ENCODE data around the gene POU3F3.

POU3F3 gene

DNA sequence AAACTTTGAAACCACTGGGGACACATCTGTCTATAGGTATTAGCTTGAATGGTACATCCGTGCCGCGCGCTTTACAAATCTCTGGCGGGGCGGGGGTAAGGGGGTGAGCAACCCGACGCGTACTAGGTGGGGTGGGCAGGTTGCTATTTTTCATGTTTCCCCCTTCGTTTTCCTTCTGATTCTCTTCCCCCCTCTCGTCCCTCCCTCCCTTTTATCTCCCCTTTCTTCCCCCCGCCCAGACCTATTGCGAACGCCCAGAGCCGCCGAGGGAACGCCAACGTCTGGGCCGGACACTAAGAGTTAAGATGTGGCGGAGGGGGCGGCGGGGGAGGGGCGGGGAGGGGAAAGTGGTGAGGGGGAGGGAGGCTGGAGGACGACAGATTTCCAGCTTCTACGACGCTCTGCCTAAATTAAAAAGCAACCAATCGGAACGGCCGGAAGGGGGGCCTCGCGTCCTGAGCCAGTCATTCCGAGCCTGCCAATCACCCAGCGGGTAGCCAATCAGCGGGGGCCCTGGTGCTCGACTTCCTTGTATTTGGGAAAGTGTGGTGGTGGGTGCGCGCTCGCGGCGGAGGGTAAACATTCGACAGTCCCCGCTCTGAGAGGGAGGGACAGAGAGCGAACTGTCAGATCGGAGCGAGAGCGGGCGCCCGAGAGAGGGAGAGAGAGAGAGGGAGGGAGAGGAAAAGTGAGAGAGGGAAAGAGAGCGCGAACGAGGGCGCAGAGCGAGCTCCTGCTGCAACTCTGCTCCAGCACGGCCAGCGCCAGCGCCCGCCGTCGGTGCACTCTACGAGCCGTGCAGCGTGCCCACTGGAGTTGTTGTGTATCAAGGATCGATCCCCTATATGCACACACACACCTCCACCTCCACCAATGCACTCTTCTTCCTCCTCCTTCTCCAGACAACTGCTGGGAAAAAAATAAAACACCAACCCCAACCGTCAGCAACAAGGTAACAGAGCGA is at the start of gene POU3F3:
POU3F3 (plus strand) TSS at position 582 of the 964 bp plus-strand sequence. CDS start 1,396 bp downstream, outside the sequence.
- no peaks in the 10 kb centered on the region for H3K9me3 ChIP-seq (ENCODE audit: control insufficient read depth, low read length)
- H3K9ac ChIP-seq (ENCODE audit: low read length): no peak within 1 kb of the TSS
- H3K4me3 ChIP-seq (ENCODE audit: low read length): no peak within 1 kb of the TSS
- H3K27me3 ChIP-seq (ENCODE audit: control insufficient read depth, insufficient read depth, low read length): peaks cover 77% of the 10 kb centered on the region
- no peaks in the 10 kb centered on the region for H3K36me3 ChIP-seq (ENCODE audit: control insufficient read depth, insufficient read depth, low read length)
- peaks cover 21% of the 10 kb centered on the region for H3K4me1 ChIP-seq (ENCODE audit: control insufficient read depth, insufficient read depth, low read length)

DNA sequence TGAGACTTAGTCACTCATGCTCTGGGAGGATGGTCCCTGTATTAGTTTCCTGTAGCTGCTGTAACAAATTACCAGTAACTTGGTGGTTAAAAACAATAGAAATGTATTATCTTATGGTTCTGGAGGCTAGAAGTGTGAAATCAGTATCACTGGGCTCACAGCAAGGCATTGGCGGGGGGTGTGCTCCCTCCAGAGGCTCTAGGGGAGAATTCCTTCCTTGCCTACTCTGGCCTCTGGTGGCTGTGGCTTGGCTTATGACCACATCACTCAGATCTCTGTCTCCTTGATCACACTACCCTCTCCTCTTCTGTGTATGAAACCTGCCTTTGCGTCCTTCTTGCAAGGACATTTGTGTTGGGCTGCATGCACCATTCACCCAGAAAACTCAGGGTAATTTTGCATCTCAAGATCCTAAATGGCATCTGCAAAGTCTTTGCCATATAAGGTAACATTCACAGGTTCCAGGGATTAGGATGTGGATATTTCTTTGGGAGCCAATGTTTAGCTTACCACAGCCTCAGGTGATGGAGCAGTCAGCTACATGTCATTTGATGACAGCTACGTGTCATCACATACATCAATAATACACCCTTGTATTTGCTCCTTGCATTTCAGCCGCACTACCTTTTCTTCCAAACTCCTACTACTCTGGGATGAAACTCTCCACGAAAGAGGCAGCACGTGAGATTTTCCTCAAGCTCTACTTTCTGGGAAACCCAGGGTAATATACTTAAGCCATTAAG is 49.6 kb upstream of the POU3F3 start:
- Histone ChIP-seq H3K4me3 (ENCODE audit: low read length) (no peak overlapping the region), H3K4me1 (ENCODE audit: control insufficient read depth, insufficient read depth, low read length) (no peaks in the 10 kb centered on the region), H3K9me3 (ENCODE audit: control insufficient read depth, low read length) (no peaks in the 10 kb centered on the region), H3K27me3 (ENCODE audit: control insufficient read depth, insufficient read depth, low read length) (no peaks in the 10 kb centered on the region), H3K36me3 (ENCODE audit: control insufficient read depth, insufficient read depth, low read length) (no peaks in the 10 kb centered on the region), H3K9ac (ENCODE audit: low read length) (no peak overlapping the region)

DNA sequence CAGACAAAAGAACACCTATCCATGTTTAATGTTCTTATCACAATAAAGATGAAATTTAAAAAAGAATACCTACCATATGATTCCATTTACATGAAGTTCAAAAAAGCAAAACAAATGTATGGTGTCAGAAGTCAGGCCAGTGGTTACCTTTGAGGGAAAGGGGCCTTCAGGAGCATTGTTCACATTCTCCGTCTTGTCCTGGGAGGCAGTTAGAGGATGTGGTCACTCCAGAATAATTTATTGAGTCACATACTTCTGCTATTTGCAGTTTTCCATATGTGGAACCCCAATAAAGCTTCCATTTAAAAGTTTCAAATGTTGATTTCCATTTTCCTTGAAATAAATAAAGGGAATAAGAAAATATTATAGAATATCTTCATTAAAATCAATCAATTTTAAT is 41.6 kb upstream of the POU3F3 start:
- no peaks in the 10 kb centered on the region for H3K36me3 ChIP-seq (ENCODE audit: control insufficient read depth, insufficient read depth, low read length)
- H3K9ac ChIP-seq (ENCODE audit: low read length): no peak overlapping the region
- H3K4me1 ChIP-seq (ENCODE audit: control insufficient read depth, insufficient read depth, low read length): no peaks in the 10 kb centered on the region
- H3K9me3 ChIP-seq (ENCODE audit: control insufficient read depth, low read length): no peaks in the 10 kb centered on the region
- H3K27me3 ChIP-seq (ENCODE audit: control insufficient read depth, insufficient read depth, low read length): no peaks in the 10 kb centered on the region
- no peak overlapping the region for H3K4me3 ChIP-seq (ENCODE audit: low read length)

DNA sequence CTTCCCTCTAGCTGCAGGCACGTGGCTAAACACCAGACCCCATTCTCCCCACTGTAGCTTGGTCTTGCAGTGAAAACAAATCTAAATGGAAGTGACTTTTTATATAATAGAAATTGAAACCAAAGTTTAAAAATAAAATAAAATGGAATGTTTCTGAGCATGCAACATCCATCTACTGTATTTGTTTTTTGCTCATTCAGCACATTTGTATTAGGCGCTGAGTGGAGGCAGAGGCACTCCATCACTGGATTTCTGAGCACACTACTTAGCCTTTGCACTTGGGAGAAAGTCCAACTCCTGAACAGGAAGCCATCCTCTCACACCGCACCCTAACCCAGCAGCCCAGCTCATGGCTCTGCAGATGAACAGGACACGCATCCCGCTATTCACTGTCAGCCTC is 37.8 kb upstream of the POU3F3 start:
- no peaks in the 10 kb centered on the region for H3K27me3 ChIP-seq (ENCODE audit: control insufficient read depth, insufficient read depth, low read length)
- H3K9ac ChIP-seq (ENCODE audit: low read length): no peak overlapping the region
- H3K4me3 ChIP-seq (ENCODE audit: low read length): no peak overlapping the region
- no peaks in the 10 kb centered on the region for H3K9me3 ChIP-seq (ENCODE audit: control insufficient read depth, low read length)
- no peaks in the 10 kb centered on the region for H3K36me3 ChIP-seq (ENCODE audit: control insufficient read depth, insufficient read depth, low read length)
- H3K4me1 ChIP-seq (ENCODE audit: control insufficient read depth, insufficient read depth, low read length): no peaks in the 10 kb centered on the region

DNA sequence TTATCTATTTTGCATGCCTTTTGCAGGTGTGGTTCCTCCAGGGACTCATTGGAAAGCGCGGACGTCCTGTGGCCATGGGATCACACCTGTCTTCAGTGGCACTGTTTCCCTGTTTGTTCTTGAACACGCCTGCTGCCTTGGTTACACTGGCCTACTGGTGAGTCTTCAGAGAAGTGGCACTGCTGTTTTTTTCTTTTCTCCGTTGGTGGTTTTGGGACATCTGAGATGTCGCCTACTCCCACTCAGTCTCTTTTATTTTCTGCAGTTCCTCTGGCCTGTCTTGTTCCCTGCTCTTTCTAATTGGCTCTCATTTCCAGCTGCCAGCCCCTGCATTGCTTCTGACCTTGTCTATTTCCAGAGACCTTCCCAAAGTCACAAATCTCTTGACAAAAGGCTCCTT is 35.7 kb upstream of the POU3F3 start:
- Histone ChIP-seq H3K4me1 (ENCODE audit: control insufficient read depth, insufficient read depth, low read length) (no peaks in the 10 kb centered on the region), H3K4me3 (ENCODE audit: low read length) (no peak overlapping the region), H3K9ac (ENCODE audit: low read length) (no peak overlapping the region), H3K27me3 (ENCODE audit: control insufficient read depth, insufficient read depth, low read length) (no peaks in the 10 kb centered on the region), H3K9me3 (ENCODE audit: control insufficient read depth, low read length) (no peaks in the 10 kb centered on the region), H3K36me3 (ENCODE audit: control insufficient read depth, insufficient read depth, low read length) (no peaks in the 10 kb centered on the region)

DNA sequence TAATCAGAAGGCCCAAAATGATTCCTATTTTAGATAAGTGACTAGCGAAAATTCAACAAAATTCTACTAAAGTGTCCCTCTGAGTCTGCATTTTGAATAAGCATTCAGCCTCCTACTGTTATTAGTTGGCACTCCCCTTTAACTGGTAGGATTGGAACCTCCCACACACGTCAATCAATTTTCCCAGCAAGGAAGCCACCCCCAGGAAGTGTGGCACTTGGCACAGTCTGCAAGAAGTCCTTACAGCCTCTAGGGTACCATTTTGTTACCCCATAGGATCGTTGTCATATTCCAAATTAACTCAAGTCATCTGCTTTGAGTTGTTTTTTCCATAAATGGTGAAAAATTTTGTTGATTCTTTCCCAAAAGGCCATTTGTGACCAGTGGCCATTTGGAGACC is 33.8 kb upstream of the POU3F3 start:
- no peaks in the 10 kb centered on the region for H3K27me3 ChIP-seq (ENCODE audit: control insufficient read depth, insufficient read depth, low read length)
- no peaks in the 10 kb centered on the region for H3K9me3 ChIP-seq (ENCODE audit: control insufficient read depth, low read length)
- H3K4me1 ChIP-seq (ENCODE audit: control insufficient read depth, insufficient read depth, low read length): no peaks in the 10 kb centered on the region
- H3K36me3 ChIP-seq (ENCODE audit: control insufficient read depth, insufficient read depth, low read length): no peaks in the 10 kb centered on the region
- no peak overlapping the region for H3K9ac ChIP-seq (ENCODE audit: low read length)
- no peak overlapping the region for H3K4me3 ChIP-seq (ENCODE audit: low read length)

DNA sequence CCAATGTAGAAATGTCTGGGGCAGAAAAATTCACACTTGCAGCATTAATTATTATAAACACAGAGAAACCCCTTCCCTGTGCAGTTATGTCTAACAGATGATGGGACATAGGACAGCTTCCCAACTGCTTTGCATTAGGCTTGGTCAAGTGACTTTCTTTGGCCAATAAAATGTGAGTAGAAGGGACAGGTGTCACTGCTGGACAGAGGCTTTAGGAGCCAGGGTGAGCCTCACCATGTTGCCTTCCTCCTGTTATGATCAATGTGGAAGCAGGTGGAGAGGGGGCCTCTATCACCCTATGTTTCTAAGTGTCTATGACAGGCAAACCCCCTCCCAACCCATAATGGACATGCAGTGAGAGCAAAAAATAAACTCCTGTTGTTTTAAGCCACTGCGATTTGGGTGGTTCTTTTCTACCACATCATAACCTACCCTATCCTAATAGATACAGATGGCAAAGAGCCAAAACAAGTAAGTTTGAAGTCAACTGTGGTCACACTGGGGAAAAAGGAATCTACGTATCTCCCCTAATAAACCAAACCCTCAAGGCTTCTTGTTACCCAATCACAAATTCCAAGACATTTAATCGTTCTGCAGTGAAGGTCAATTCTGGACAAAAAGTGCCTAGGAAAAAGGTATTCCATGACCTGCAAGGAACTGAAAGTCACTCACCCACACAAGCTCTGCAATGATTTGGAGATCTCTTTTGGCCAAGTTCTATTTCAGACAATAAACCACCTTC is 28.6 kb upstream of the POU3F3 start:
- no peaks in the 10 kb centered on the region for H3K27me3 ChIP-seq (ENCODE audit: control insufficient read depth, insufficient read depth, low read length)
- H3K9ac ChIP-seq (ENCODE audit: low read length): no peak overlapping the region
- H3K4me1 ChIP-seq (ENCODE audit: control insufficient read depth, insufficient read depth, low read length): no peaks in the 10 kb centered on the region
- H3K4me3 ChIP-seq (ENCODE audit: low read length): no peak overlapping the region
- no peaks in the 10 kb centered on the region for H3K36me3 ChIP-seq (ENCODE audit: control insufficient read depth, insufficient read depth, low read length)
- H3K9me3 ChIP-seq (ENCODE audit: control insufficient read depth, low read length): no peaks in the 10 kb centered on the region

DNA sequence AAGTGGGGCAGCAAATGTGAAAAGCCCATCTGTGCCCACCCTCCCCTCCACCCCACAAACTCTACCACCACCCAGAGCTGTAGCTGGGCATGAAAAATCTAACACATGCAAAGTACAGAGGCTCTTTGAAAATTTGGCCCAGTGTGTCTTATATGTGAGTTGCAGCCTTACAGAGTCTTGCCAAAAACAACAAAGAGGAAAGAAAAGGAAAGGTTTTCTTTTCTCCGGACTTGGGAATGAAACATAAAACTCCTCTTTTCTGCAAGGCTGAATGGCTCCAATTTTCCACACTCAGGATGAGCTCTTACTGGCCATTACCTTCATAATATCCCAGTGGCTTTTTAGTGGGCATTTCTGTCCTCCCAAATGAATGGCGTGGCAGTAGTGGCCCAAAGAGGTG is 27.9 kb upstream of the POU3F3 start:
- H3K4me1 ChIP-seq (ENCODE audit: control insufficient read depth, insufficient read depth, low read length): no peaks in the 10 kb centered on the region
- H3K4me3 ChIP-seq (ENCODE audit: low read length): no peak overlapping the region
- no peaks in the 10 kb centered on the region for H3K27me3 ChIP-seq (ENCODE audit: control insufficient read depth, insufficient read depth, low read length)
- H3K9me3 ChIP-seq (ENCODE audit: control insufficient read depth, low read length): no peaks in the 10 kb centered on the region
- no peak overlapping the region for H3K9ac ChIP-seq (ENCODE audit: low read length)
- H3K36me3 ChIP-seq (ENCODE audit: control insufficient read depth, insufficient read depth, low read length): no peaks in the 10 kb centered on the region

- no peaks in the 10 kb centered on the region for H3K4me1 ChIP-seq (ENCODE audit: control insufficient read depth, insufficient read depth, low read length)
- no peaks in the 10 kb centered on the region for H3K9me3 ChIP-seq (ENCODE audit: control insufficient read depth, low read length)
- no peak overlapping the region for H3K9ac ChIP-seq (ENCODE audit: low read length)
- no peak overlapping the region for H3K4me3 ChIP-seq (ENCODE audit: low read length)
- H3K27me3 ChIP-seq (ENCODE audit: control insufficient read depth, insufficient read depth, low read length): no peaks in the 10 kb centered on the region
- H3K36me3 ChIP-seq (ENCODE audit: control insufficient read depth, insufficient read depth, low read length): no peaks in the 10 kb centered on the region
These were observed 22.2 kb upstream of the POU3F3 start for GRCh38 chr2:104831742-104832141.

DNA sequence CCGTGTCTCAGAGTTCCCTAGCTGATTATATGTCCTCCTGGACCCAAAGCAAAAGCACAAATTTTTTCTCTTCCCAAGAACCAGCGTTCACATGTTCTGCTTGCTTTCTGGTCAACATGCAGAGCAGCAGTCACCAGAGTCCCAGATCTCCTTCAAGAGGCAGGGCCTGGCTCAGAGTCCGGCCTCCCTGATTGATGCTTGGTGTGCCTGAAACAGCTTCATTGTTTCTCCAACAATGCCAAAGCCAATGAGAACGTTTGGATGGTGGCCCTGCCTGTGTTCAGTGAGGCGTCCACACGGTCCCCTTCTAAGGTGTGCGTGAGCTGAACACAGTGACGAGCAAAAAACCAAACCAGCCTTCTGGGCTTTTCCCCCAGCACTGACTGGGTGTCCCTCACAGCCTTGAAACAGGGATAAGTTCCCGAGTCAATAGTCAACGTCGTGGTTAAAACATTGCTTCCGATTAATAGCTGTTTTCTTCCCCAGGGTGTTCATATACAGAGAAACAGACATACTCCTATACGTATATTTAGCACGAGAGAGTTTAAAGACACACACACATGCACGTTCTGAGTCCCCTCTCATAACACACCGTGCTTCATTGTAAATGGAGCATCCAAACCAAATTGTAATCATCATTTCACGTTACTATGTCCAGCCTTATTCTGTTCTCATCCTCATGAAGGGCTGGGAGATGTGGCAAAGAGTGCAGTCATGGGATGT is 19.3 kb upstream of the POU3F3 start:
- Histone ChIP-seq H3K4me3 (ENCODE audit: low read length) (no peak overlapping the region), H3K9ac (ENCODE audit: low read length) (no peak overlapping the region), H3K4me1 (ENCODE audit: control insufficient read depth, insufficient read depth, low read length) (no peaks in the 10 kb centered on the region), H3K36me3 (ENCODE audit: control insufficient read depth, insufficient read depth, low read length) (no peaks in the 10 kb centered on the region), H3K27me3 (ENCODE audit: control insufficient read depth, insufficient read depth, low read length) (no peaks in the 10 kb centered on the region), H3K9me3 (ENCODE audit: control insufficient read depth, low read length) (no peaks in the 10 kb centered on the region)

DNA sequence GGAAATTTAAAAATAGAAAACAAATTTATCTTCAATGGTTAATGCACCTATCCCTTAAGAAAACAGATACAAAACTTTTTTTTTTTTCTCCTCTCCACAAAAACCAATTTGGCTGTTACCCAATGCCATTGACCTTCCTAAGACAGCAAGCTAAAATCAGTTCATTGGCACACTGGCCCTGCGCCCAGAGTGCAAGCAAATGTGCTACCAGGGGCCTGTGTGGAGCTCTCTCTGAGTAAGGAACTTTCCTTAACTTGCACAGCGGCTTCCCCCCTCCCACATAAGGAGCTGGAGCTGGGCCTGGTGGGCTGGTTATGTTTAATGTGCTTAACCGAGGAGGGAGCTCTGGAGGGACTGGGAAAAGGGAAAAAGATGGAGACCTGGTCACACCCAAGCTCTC is 17.6 kb upstream of the POU3F3 start:
- Histone ChIP-seq H3K9ac (ENCODE audit: low read length) (no peak overlapping the region), H3K4me3 (ENCODE audit: low read length) (no peak overlapping the region), H3K36me3 (ENCODE audit: control insufficient read depth, insufficient read depth, low read length) (no peaks in the 10 kb centered on the region), H3K9me3 (ENCODE audit: control insufficient read depth, low read length) (no peaks in the 10 kb centered on the region), H3K4me1 (ENCODE audit: control insufficient read depth, insufficient read depth, low read length) (no peaks in the 10 kb centered on the region), H3K27me3 (ENCODE audit: control insufficient read depth, insufficient read depth, low read length) (peaks cover 5% of the 10 kb centered on the region)

All from mucosa of stomach (tissue), 1 donor.